ENCODE data around the gene SEL1L3.

- TF ChIP-seq CTCF (conservative IDR thresholded peaks at IDR 0.05; ENCODE audit: low read depth, low read length) (no peak), EZH2 (IDR thresholded peaks at IDR 0.05; ENCODE audit: low read length, unreplicated experiment) (no peak), EZH2phosphoT487 (IDR thresholded peaks at IDR 0.05; ENCODE audit: borderline replicate concordance, low read length) (no peak)
These were observed 91.1 kb downstream of the SEL1L3 start for GRCh38 chr4:25771672-25772071.

Measured in PC-3 (cell line).